GM18502 (cell line): Measurements from ENCODE around the gene RNF20.
A peak's percentile ranks its signal among the peaks of the same experiment; 100 is the strongest.
"Not testable (repeated sequence)": the region's sequence is repeated elsewhere in the genome, so short reads cannot be mapped to it uniquely, and the experiment has no call there.

ENCODE experiments used
- ATAC-seq: cut with Tn5 transposase; IDR thresholded peaks from one replicate; pipeline ENCODE4 v1.9.1; 2021; ENCODE audit warnings: mild to moderate bottlenecking; ENCODE audit not compliant: unreplicated experiment, poor library complexity

The RNF20 gene

DNA sequence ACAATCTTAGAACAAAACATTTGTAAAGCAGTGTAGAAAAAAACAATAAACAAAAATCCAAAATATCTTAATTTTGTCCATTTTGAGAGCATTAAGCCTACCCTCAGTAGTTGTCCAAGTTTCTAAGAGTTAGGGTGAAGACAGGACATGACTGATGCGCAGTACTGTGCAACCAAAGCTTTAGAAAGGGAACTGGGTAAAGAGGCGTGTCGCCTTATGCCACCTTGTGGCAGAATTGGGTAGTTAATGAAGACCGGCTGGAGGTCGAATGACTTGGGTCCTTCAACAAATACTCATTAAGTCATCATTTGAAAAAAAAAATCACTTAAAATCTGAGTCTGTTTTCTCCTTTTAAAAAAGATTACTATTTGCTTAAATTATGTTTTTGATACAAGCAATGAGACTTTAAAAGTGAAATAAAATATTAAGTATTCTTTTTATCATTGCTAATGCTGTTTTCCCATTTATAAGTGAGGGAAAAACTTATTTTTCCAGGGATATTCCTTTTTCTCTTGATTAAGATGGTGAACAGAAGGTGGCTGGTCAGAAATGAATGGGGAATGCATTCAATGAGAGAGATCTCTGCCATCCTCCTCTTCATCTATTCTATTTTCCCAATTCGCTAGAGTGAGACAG, 3.5 kb upstream of the RNF20 start:
- ATAC-seq, result peak; percentile 49

- no peak for ATAC-seq
Measured at GRCh38 chr9:101536351-101536750, 2.7 kb downstream of the RNF20 start.

GRCh38 chr9:101536938-101537337, 3.3 kb downstream of the RNF20 start:
- no peak for ATAC-seq

DNA sequence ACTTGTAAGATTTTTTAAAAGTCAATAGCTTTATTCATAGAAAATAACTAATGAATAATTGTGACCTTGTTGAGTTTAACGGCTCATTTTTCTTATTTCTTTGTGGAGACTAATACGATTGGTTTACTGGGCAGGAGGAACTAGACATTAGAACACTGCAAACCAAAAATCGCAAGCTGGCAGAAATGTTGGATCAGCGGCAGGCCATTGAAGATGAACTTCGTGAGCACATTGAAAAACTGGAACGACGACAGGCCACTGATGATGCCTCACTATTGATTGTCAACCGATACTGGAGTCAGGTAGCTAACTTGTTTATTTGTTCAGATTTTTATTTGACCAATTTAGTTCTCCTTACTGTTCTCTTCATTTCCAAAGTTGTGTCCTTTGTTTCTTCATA, 6.4 kb downstream of the RNF20 start:
- ATAC-seq, result no peak

DNA sequence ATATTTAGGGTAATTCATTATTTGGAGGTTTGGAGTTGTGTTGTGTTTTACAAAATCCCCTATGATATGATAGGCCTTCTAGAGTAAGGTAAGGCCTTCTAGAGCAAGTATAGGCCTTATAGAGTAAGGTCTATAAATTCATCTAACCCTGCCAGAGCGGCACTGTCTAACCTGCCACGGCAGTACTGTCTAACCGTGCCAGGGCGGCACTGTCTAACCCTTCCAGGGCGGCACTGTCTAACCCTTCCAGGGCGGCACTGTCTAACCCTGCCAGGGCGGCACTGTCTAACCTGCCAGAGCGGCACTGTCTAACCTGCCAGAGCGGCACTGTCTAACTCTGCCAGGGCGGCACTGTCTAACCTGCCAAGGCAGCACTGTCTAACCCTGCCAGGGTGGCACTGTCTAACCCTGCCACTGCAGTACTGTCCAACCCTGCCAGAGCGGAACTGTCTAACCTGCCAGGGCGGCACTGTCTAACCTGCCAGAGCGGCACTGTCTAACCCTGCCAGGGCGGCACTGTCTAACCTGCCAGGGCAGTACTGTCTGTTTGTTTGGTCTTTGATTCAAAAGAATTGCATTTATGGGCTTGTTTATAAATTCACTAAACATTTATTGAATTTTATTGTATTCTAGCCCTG, 9.6 kb downstream of the RNF20 start:
- no peak for ATAC-seq

DNA sequence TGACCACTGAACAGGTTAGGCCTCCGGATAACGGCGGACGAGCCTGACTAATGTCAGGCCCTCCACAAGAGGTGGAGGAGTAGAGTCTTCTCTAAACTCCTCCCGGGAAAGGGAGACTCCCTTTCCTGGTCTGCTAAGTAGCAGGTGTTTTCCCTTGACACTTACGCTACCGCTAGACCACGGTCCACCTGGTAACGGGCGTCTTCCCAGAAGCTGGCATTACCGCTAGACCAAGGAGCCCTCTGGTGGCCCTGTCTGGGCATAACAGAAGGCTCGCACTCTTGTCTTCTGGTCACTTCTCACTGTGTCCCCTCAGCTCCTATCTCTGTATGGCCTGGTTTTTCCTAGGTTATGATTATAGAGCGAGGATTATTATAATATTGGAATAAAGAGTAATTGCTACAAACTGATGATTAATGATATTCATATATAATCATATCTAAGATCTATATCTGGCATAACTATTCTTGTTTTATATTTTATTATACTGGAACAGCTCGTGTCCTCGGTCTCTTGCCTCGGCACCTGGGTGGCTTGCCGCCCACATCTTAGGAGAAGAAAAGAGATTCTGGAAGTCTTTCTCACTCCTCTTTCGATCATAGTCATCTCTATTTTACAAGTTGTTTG, 15.9 kb downstream of the RNF20 start:
- not testable (repeated sequence) for ATAC-seq

DNA sequence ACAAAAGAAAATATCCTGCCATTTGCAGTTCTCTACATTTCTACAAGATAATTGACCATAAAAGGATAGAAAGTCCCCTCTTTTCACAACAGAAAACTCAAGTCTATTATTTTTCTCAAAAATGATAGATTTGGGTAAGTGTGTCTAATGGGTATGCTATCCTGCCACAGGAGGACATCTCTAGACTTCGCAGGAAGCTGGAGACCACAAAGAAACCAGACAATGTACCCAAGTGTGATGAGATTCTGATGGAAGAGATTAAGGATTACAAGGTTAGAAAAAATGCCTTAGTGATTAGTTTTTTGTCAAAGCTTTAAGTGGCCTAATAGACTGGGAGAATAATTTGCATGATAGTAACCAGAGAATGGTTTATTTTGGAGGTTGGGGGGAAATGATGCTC, 28.1 kb downstream of the RNF20 start:
- ATAC-seq, result no peak

- no peak for ATAC-seq
Measured at GRCh38 chr9:101562966-101563365, 29.3 kb downstream of the RNF20 start.

GRCh38 chr9:101564252-101564651, 30.6 kb downstream of the RNF20 start:
- ATAC-seq, result no peak

GRCh38 chr9:101566904-101567724, 33.5 kb downstream of the RNF20 start:
- ATAC-seq, result peak; percentile 79

DNA sequence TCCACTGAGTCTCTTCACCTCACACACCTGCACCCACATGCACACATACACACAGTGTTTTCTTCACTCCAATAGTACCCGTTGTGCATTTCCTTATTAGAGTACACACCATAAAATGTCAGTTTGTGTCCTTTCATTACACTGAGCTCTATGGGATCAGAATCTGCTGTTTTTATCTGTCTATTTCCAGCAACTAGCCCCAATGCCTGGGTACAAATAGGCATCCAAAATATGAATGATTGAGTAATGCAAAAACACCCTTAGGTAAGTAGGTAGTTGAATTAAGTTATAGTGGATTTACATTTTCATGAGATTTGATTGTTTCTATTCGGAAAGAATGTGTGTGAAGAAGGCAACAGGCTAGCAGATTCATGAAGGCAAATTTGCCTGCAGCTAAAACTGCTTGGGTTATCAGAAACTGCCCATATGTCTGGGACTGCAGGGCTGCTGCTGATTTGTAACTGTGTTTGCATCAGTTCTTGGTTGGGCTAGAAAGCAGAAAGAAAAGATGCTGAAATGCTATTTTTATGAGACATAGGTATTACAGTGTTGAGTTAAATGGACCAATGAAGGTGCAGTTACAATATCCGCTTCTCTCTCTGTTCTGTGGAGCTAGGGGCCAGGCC, 34.2 kb downstream of the RNF20 start:
- ATAC-seq, result no peak

DNA sequence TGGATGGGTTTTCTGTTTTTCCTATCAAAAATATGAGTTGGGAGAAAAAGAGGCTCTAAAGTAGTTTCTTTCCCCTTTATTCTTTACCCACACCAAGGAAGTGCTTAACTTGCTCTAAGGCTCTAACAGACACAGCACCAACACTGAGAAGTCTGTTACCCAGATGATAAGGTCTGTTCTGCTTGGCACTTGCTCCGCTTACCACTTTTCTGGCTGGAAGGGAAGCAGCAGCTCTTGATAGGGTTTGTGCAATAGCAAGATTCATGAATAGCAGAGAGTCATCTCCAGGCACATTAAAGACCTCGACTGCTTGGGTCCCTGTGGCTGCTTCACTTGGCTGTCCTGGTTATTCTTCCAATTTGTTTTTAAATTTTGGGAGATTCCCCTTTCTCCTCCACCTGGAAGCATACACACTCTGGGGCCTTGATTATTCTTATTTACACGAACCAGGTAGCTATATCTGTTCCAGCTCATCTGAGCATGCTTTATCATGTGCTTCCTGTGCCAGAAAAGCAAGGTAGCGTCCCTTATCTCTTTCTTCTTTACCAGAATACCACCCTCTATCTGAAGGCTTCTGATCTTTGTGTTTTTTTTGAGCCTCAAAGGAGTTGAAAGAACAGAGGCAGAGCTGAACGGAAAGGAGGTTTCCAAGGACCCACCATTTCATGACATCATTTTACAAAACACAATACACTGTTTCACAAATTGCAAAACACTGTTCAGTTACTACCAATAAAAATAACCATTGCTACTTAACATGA, 36.3 kb downstream of the RNF20 start:
- no peak for ATAC-seq

- no peak for ATAC-seq
Measured at GRCh38 chr9:101571114-101571513, 37.5 kb downstream of the RNF20 start.

DNA sequence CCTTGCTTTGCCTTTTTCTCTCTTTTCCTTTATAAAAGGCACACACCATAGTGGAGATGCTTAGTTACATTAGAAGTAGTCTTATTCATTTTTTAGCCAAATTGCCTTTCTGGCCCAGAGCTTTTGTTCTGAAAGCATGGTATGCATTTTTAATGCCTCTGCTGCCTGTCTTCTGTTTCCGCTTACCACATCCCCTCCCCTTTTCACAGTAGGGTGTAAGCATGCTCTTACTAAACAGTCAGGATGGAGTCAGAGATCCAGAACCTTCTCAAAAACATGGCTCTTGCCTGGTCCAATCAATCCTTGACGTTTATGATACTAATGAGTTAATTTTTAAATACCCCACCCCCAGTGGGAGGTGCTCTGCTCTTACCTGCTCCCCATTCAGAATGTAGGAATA, 38.7 kb downstream of the RNF20 start:
- no peak for ATAC-seq

- ATAC-seq, result no peak
Measured at GRCh38 chr9:101574731-101575333, 41.2 kb downstream of the RNF20 start.

DNA sequence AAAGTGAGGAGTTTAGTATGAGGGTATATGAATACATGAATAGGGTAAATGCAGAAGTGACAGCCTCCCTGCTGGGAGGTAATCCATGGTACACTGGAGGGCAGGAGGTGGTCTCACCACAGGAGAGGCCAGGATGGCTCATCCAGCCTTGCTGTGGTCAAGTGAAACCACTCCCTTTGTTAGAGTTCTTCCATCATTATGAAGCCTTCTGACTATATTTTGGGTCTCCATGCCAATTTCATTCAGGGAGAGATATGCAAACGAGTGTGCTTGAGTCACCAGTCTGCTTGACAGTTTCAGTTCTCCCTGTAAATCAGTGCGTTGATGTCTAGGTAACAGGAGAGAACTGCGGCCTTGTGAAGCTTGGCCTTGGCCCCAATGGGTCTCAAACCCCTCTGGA, 44.7 kb downstream of the RNF20 start:
- ATAC-seq, result peak; percentile 85

- ATAC-seq, result no peak
Measured at GRCh38 chr9:101579711-101580545, 46.3 kb downstream of the RNF20 start.

- ATAC-seq, result no peak
Measured at GRCh38 chr9:101582553-101582952, 48.9 kb downstream of the RNF20 start.

- no peak for ATAC-seq
Measured at GRCh38 chr9:101585740-101586139, 52.1 kb downstream of the RNF20 start.
